ENCODE data around the gene NPTXR. TPM values are rescaled to one million over a fixed set of nuclear protein-coding genes. Genes with fewer than 3 reads are reported as not detected.
"Not testable (repeated sequence)": the region's sequence is repeated elsewhere in the genome, so short reads cannot be mapped to it uniquely, and the experiment has no call there.

NPTXR gene
- total and polyA plus RNA-seq, 8 donors = 0.46 to 19.6 (median 2.3) TPM

GRCh38 chr22:38819387-38819940, 24.4 kb downstream of the NPTXR start:
- Histone ChIP-seq H3K4me3 (no peak overlapping the region), H3K9me3 (no peaks in the 10 kb centered on the region), H3K27me3 (no peaks in the 10 kb centered on the region), H3K36me3 (no peaks in the 10 kb centered on the region), H3K4me1 (no peaks in the 10 kb centered on the region), H3K27ac (no peak overlapping the region)
- no peak for DNase-seq
- intact Hi-C loops (cut with DNase I; ENCODE audit: low total_unique reads) = no loop called here
- WGBS, 5 donors = 73 to 82% (median 80%) methylated on average over 5 to 10 of the region's 10 CpGs
- TF ChIP-seq EP300 (IDR thresholded peaks at IDR 0.05) (no peak), POLR2A (IDR thresholded peaks at IDR 0.05) (no peak), CTCF (IDR thresholded peaks at IDR 0.05) (no peak), POLR2AphosphoS5 (IDR thresholded peaks at IDR 0.05) (no peak)

GRCh38 chr22:38817196-38817595, 26.6 kb downstream of the NPTXR start:
- H3K27ac ChIP-seq = no peak overlapping the region
- peaks cover 0 to 6% (median 0%) of the 10 kb centered on the region in 3 donors for H3K27me3 ChIP-seq
- intact Hi-C loops (cut with DNase I; ENCODE audit: low total_unique reads) = no loop called here
- WGBS, 5 donors = 78 to 87% (median 80%) methylated on average over 6 of the region's 6 CpGs
- no peak overlapping the region for H3K4me3 ChIP-seq
- no peak for DNase-seq
- no peaks in the 10 kb centered on the region for H3K4me1 ChIP-seq
- no peak for TF ChIP-seq POLR2AphosphoS5 (IDR thresholded peaks at IDR 0.05)
- TF ChIP-seq EP300 (IDR thresholded peaks at IDR 0.05) = no peak
- no peak for TF ChIP-seq CTCF (IDR thresholded peaks at IDR 0.05)
- TF ChIP-seq POLR2A (IDR thresholded peaks at IDR 0.05) = no peak
- no peaks in the 10 kb centered on the region for H3K9me3 ChIP-seq
- no peaks in the 10 kb centered on the region for H3K36me3 ChIP-seq

- Histone ChIP-seq H3K4me3 (no peak overlapping the region), H3K9me3 (peaks cover 0 to under 1% (median 0%) of the 10 kb centered on the region in 4 donors), H3K27ac (no peak overlapping the region), H3K36me3 (no peaks in the 10 kb centered on the region), H3K4me1 (no peaks in the 10 kb centered on the region), H3K27me3 (peaks cover 0 to 6% (median 0%) of the 10 kb centered on the region in 3 donors)
- no peak for DNase-seq
- intact Hi-C loops (cut with DNase I; ENCODE audit: low total_unique reads) = no loop called here
- TF ChIP-seq EP300 (IDR thresholded peaks at IDR 0.05) (no peak), CTCF (IDR thresholded peaks at IDR 0.05) (no peak), POLR2AphosphoS5 (IDR thresholded peaks at IDR 0.05) (no peak), POLR2A (IDR thresholded peaks at IDR 0.05) (no peak)
- WGBS, 5 donors = 17 to 60% (median 31%) methylated on average over 1 of the region's 1 CpG
Observed at GRCh38 chr22:38815842-38816241, 28.0 kb downstream of the NPTXR start.

GRCh38 chr22:38811241-38811640, 32.6 kb downstream of the NPTXR start:
- Histone ChIP-seq H3K9me3 (peaks cover 3 to 16% (median 10%) of the 10 kb centered on the region in 4 donors), H3K27me3 (peaks cover 0 to 6% (median 0%) of the 10 kb centered on the region in 3 donors), H3K36me3 (no peaks in the 10 kb centered on the region), H3K4me1 (no peaks in the 10 kb centered on the region), H3K4me3 (no peak overlapping the region), H3K27ac (no peak overlapping the region)
- no peak for DNase-seq
- TF ChIP-seq EP300 (IDR thresholded peaks at IDR 0.05) (no peak), POLR2AphosphoS5 (IDR thresholded peaks at IDR 0.05) (no peak), POLR2A (IDR thresholded peaks at IDR 0.05) (no peak), CTCF (IDR thresholded peaks at IDR 0.05) (no peak)
- intact Hi-C loops (cut with DNase I; ENCODE audit: low total_unique reads) = no loop called here
- 72 to 86% (median 81%) methylated on average over 2 of the region's 2 CpGs for WGBS, 5 donors

GRCh38 chr22:38805041-38805593, 38.7 kb downstream of the NPTXR start:
- H3K27ac ChIP-seq; H3K4me3 ChIP-seq; H3K4me1 ChIP-seq; H3K36me3 ChIP-seq; H3K9me3 ChIP-seq; DNase-seq; intact Hi-C loops (cut with DNase I; ENCODE audit: low total_unique reads): not testable (repeated sequence)
- 74 to 81% (median 78%) methylated on average over 8 of the region's 8 CpGs for WGBS, 5 donors
- peaks cover 0 to 14% (median 0%) of the 10 kb centered on the region in 3 donors for H3K27me3 ChIP-seq
